ENCODE measurements around the gene SLC28A1. TPM values are rescaled to one million over a fixed set of nuclear protein-coding genes. Genes with fewer than 3 reads are reported as not detected.

The SLC28A1 gene
- total RNA-seq, 4 donors from 2014 or later: 0.21 to 0.43 TPM; not detected in 2

DNA sequence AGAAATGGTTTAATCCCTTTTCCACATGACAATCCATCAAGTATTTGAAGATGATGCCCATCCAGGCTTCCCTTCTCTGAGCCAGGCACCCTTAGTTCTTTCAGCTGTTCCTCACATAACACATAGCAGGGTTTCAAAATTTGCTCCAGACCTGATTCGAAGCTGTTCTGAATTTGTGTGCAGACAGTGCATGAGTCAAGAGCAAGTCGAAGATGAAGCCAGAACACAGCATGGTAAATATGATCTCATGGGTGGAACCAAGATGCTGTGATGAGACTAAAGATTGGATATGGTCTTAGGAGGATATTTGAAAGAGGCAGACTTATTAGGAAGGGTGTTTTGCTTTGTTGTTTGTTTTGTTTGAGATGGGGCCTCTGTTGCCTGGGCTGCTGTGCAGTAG, 64.6 kb downstream of the SLC28A1 start:
- Histone ChIP-seq H3K27ac (peak overlapping the region; percentile 21 to 39), H3K4me1 (no peaks in the 10 kb centered on the region)

DNA sequence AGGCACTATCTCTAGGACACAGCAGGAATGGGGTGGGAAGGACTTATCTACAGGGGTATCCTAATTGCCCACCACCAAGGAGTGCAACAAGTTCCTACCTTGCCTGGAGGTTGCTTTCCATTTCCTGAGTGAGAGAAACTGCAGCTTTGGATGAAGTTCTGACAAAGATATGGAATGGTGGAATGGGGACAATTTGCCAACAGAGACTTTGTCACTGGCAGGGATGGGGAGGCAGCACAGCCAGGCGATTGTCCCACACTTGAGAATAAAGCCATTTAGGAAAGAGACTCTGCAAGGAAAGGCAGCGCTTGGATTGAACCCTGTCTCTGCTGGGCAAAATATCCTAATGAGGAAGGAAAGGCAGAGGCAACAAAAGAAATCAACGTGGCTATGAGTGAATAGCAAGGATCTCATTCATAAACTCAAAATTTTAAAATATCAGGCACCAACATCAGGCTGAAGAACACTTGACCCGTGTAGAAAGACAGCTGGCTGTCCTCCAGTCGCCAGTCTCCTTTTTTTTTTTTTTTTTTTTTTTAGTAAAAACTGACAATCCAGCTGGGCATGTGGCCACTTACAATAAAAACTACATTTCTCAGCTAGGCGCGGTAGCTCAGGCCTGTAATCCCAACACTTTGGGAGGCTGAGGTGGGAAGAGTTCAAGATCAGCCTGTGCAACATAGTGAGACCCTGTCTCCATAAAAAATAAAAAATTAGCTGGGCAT, 65.5 kb downstream of the SLC28A1 start:
- H3K27me3 ChIP-seq: no peaks in the 10 kb centered on the region
- intact Hi-C loops (cut with DNase I; ENCODE audit: low total_unique reads): loop anchor here (10.0 kb wide), 1 partner anchor 95 kb away; no protein-coding TSS in a partner anchor
- H3K36me3 ChIP-seq: no peaks in the 10 kb centered on the region
- no peak overlapping the region for H3K27ac ChIP-seq
- TF ChIP-seq POLR2A (IDR thresholded peaks at IDR 0.05): no peak
- TF ChIP-seq, protein P1, sequence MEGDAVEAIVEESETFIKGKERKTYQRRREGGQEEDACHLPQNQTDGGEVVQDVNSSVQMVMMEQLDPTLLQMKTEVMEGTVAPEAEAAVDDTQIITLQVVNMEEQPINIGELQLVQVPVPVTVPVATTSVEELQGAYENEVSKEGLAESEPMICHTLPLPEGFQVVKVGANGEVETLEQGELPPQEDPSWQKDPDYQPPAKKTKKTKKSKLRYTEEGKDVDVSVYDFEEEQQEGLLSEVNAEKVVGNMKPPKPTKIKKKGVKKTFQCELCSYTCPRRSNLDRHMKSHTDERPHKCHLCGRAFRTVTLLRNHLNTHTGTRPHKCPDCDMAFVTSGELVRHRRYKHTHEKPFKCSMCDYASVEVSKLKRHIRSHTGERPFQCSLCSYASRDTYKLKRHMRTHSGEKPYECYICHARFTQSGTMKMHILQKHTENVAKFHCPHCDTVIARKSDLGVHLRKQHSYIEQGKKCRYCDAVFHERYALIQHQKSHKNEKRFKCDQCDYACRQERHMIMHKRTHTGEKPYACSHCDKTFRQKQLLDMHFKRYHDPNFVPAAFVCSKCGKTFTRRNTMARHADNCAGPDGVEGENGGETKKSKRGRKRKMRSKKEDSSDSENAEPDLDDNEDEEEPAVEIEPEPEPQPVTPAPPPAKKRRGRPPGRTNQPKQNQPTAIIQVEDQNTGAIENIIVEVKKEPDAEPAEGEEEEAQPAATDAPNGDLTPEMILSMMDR (IDR thresholded peaks at IDR 0.05): no peak
- no peak for DNase-seq
- no peak overlapping the region for H3K4me3 ChIP-seq
- no peaks in the 10 kb centered on the region for H3K4me1 ChIP-seq
- no peaks in the 10 kb centered on the region for H3K9me3 ChIP-seq

More for the DNA sequence above, 64.6 kb downstream of the SLC28A1 start:
- intact Hi-C loops (cut with DNase I; ENCODE audit: low total_unique reads): loop anchor here (10.0 kb wide), 1 partner anchor 94 kb away; no protein-coding TSS in a partner anchor
- H3K27me3 ChIP-seq: no peaks in the 10 kb centered on the region
- H3K4me3 ChIP-seq: no peak overlapping the region
- no peaks in the 10 kb centered on the region for H3K36me3 ChIP-seq
- no peak for DNase-seq
- H3K9me3 ChIP-seq: no peaks in the 10 kb centered on the region
- TF ChIP-seq, protein P1 (IDR thresholded peaks at IDR 0.05): no peak
- TF ChIP-seq POLR2A (IDR thresholded peaks at IDR 0.05): no peak

DNA sequence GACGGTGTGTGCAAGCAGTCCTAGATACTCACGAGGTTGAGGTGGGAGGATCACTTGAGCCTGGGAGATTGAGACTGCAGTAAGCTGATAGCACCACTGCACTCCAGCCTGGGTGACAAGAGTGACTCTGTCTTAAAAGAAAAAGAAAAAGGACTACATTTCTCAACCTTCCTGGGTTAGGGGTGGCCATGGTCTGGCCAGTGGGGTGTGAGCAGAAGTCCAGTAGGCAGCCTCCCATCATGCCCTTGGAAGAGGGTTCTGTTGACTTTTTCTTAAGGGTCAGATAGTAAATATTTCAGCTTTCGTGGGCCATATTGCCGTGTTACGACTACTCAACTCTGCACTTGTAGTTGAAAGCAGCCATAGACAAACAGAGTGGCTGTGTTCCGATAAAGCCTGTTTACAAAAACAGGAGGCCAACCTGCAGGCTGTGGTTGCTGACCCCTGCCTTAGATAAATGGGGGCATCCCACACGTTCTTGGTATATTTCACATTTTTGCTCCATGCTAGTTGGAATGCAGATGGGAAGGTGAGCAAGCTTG, 66.2 kb downstream of the SLC28A1 start:
- no peak for DNase-seq
- Histone ChIP-seq H3K36me3 (no peaks in the 10 kb centered on the region), H3K4me3 (no peak overlapping the region), H3K27ac (no peak overlapping the region), H3K9me3 (no peaks in the 10 kb centered on the region), H3K27me3 (no peaks in the 10 kb centered on the region), H3K4me1 (no peaks in the 10 kb centered on the region)
- intact Hi-C loops (cut with DNase I; ENCODE audit: low total_unique reads): no loop called here
- no peak for TF ChIP-seq POLR2A (IDR thresholded peaks at IDR 0.05)
- TF ChIP-seq, protein P1 (IDR thresholded peaks at IDR 0.05): no peak

DNA sequence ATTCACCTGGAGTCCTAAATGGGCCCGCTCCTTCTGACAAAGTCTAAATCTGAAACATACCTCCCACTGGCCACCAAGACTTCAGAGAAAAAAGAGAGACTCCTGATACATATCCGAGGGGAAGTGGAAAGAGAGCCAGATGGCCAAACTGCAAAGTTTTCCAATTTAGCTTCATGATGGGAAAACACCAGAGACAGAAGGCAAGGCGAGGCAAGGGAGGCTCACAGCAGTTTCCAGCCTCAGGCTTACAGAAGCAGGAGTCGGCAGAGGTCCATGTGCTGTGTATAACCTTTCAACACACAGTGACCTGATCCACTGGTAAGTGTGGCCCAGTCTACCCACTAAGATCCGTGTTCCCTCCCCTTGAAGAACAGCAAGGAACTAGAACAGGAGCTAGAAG, 67.3 kb downstream of the SLC28A1 start:
- no peak overlapping the region for H3K27ac ChIP-seq
- H3K4me1 ChIP-seq: no peaks in the 10 kb centered on the region
- H3K36me3 ChIP-seq: no peaks in the 10 kb centered on the region
- no peaks in the 10 kb centered on the region for H3K27me3 ChIP-seq
- TF ChIP-seq, protein P1 (IDR thresholded peaks at IDR 0.05): no peak
- no peak for TF ChIP-seq POLR2A (IDR thresholded peaks at IDR 0.05)
- no peak for DNase-seq
- H3K4me3 ChIP-seq: no peak overlapping the region
- H3K9me3 ChIP-seq: no peaks in the 10 kb centered on the region
- intact Hi-C loops (cut with DNase I; ENCODE audit: low total_unique reads): no loop called here

DNA sequence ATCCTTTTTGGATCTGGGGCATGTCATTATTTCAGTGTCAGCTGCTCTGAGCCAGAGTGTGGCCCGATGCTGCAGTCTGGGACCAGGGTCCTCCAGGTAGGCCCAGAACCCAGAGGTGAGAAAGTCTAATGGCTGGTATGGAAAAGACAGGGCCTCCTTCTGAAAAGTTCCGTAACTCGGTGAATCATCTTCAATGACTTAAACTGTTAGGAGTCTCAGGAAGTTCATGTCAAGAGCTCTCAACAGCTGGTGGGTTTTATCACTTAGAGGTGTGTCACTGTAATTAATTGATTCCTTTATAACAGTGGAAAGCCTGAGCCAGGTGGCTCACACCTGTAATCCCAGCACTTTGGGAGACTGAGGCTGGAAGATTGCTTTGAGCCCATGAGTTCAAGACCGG, 68.7 kb downstream of the SLC28A1 start:
- H3K4me1 ChIP-seq: no peaks in the 10 kb centered on the region
- H3K9me3 ChIP-seq: no peaks in the 10 kb centered on the region
- H3K27me3 ChIP-seq: no peaks in the 10 kb centered on the region
- no peak overlapping the region for H3K4me3 ChIP-seq
- TF ChIP-seq POLR2A (IDR thresholded peaks at IDR 0.05): no peak
- TF ChIP-seq, protein P1 (IDR thresholded peaks at IDR 0.05): no peak
- intact Hi-C loops (cut with DNase I; ENCODE audit: low total_unique reads): no loop called here
- H3K27ac ChIP-seq: no peak overlapping the region
- no peak for DNase-seq
- no peaks in the 10 kb centered on the region for H3K36me3 ChIP-seq
